Activated CD8-positive, alpha-beta memory T cell treated with anti-CD3 and anti-CD28 coated beads, Interleukin-2, amount 50 U/mL, for 24 hours (primary cell): Measurements from ENCODE around the gene RAPGEF1.

ENCODE experiments used
- DNase-seq: peaks from one replicate; pipeline ENCODE4 v3.0.0-alpha.2; 2020; ENCODE audit errors: extremely low read depth

RAPGEF1 gene

DNA sequence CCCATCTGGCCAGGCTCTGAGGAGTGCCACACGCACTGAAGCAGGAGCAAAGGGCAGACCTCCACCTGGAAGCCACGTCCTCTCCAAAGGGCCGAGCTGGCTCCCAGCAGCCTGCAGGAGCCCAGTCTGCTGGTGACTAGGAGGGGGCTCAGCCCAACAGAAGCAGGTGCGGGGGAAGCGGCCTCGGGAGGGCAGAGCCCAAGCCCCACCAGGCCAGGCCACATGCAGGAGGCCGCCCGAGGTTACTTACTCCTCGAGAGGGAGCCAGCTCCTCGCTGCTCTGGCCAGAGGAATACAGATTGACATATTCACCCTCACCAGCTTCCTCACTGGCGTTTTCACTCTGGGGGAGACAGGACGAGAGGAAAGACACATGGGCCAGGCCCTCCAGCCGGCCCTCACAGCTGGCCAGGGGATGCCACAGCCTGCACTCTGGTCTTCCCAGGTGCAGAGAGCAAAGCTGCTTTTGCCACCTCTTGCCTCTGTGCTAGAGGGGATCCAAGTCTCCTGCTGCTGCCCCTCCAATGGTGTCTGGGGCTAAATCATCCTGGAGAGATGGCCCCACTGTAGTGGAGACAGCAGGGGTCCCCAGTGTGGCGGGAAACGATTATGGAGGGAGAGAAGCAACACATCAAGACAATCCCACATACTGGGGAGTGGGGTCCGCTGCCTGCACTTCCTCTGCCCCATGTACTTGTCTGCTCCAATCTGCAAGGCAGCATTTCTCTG is 136.0 kb downstream of the RAPGEF1 start:
- DNase-seq = no peak

DNA sequence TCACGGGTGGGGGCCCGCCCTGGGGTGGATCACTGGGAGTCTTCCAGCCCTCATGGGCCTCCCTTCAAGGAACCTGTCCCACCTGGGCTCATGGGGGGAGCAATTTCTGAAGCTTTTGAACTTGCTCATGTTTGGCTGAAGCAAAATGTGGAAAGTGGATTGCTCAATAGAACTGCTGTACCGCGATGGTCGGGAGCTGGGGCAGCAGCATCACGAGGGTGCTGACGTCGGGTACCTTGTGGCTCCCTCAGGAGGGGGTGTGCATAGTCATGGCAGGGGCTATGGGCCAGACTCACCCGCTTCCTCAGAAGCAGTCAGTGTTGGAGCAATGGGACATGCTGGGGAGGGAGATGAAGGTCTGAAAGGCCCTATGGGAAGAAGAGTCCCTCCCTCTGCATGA is 136.7 kb downstream of the RAPGEF1 start:
- no peak for DNase-seq

- DNase-seq = no peak
These were observed 138.1 kb downstream of the RAPGEF1 start for GRCh38 chr9:131601683-131602181.

- no peak for DNase-seq
These were observed 141.8 kb downstream of the RAPGEF1 start for GRCh38 chr9:131598121-131598520.

DNA sequence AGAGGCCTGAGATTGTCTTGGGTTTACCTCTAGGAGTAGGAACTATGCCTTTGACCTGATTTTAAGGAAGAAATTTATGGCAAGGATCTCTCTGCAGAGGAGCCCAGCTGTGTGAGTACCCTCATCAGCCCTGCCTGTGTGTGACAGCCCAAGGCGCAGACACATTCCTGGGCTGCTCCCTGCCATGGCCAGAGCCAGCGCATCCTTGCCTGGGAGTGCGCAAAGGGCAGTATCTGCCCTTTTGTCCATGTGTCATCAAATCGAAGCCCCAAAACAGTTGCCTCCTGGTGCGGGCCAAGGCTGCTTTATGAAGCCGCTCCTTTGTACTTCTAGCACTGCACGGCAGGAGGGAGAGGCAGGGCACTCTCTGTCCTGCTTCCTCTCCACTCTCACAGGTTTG is 142.6 kb downstream of the RAPGEF1 start:
- DNase-seq = no peak

DNA sequence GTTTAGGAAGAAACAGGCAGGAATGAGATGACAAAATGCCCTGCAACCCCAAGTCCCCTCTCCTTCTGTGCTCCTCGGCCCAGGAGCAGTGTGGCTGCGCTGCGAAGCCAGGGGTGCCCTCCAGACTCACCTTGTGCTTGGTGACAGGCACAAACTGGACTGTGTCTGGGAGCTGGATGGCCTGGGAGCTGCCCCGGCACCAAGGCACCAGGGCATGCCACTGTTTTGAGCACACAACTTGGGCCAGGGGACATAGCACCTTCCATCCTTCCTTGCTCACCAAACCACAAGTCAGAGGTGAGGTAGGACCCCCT is 143.5 kb downstream of the RAPGEF1 start:
- no peak for DNase-seq

DNA sequence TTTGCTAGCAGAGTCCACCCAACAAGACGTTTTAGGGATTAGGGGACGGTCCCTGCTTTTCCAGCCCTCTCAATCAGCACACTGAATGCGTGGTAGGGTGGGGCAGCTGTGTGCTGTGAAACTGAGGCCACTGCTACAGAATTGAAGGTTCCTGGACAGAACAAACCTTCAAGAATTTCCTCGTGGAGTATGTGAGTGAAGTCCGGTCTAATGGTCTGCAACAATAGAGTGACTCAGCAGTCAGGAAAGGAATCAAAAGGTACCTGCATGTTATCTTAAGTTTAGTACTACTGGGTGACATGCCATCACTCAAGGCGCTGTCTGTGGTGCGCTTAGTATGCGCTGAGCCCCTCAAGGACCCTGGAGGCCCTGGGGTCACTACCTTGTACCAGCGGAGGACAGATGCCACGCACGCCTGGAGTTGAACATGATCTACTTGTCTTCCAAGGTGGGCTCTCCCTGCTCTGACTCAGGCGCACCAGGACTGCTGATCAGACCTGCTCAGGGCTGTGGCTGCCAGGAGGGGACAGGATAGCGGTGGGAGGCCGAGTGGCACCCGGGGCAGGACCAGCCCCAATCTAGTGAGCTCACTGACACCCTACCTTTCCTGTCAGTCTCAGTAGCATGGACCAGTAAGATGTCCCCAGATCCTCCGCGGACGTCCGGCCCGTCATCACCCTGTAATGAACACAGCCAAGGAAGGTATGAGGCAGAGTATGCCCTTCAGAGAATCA is 144.0 kb downstream of the RAPGEF1 start:
- DNase-seq = no peak

- no peak for DNase-seq
These were observed 144.8 kb downstream of the RAPGEF1 start for GRCh38 chr9:131594906-131595665.

GRCh38 chr9:131593936-131594665 is 145.8 kb downstream of the RAPGEF1 start:
- DNase-seq = no peak

- DNase-seq = no peak
These were observed 146.6 kb downstream of the RAPGEF1 start for GRCh38 chr9:131593091-131593820.

DNA sequence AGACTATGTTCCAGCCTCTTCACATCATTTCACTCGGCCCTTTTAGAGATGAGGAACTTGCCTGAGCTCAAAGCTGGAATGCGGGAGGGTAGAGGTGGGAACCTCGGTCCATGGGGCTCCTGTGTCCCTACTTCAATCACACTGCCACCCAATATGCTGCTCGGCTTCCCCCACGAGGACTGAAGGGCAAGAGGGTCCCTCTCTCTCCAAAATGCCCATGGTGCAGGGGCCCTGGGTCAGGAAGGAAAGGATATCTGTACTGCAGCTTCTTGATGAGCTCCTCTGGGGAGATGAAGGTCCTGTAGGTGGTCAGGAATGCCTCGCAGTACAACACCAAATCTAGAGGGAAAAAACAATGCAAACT is 148.0 kb downstream of the RAPGEF1 start:
- no peak for DNase-seq

DNA sequence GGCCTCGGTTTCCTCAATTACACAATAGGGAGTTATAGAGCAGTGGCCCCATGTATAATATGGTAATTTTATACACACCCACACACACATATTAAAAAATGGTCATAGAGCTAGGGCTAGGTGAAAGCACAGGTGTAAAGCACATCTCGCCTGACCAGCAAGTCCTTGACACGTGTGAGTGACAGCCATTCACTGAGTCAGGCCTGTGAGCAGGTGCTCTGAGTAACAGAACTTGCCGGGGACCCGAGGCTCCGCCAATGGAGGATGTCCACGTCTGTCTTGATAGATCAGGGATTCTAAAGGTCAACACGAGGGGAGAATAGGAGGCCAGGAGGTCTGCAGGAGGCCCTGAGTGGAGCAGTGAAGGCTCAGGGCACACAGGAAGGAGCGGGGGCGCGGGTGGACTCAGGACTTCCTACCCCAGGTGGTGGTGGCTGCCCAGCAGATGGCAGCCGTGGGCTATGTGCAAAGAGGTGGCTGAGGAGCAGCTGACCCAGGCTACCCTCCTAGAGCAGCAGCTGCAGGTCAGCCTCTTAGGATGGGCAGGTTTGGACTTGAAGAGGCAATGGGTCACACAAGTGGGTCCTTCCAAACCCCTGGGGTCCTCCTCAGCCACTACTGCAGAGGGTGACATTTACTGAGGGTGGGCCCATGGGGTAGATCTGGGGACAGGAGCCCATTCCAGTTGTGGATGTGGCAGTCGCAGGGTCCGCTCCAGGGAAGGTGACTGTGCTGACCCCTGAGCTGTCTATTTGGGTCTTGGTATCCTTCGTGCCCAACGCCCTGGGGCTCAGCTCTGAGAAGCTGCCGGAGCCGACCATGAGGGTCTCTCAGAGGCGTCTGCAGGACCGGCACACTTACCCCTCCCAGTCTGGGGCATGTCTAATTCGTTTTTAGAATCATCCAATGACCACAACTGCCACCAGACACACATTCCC is 148.7 kb downstream of the RAPGEF1 start:
- DNase-seq = peak; percentile 39

- DNase-seq = no peak
These were observed 149.4 kb downstream of the RAPGEF1 start for GRCh38 chr9:131590449-131590848.

- DNase-seq = no peak
These were observed 149.9 kb downstream of the RAPGEF1 start for GRCh38 chr9:131589993-131590392.

DNA sequence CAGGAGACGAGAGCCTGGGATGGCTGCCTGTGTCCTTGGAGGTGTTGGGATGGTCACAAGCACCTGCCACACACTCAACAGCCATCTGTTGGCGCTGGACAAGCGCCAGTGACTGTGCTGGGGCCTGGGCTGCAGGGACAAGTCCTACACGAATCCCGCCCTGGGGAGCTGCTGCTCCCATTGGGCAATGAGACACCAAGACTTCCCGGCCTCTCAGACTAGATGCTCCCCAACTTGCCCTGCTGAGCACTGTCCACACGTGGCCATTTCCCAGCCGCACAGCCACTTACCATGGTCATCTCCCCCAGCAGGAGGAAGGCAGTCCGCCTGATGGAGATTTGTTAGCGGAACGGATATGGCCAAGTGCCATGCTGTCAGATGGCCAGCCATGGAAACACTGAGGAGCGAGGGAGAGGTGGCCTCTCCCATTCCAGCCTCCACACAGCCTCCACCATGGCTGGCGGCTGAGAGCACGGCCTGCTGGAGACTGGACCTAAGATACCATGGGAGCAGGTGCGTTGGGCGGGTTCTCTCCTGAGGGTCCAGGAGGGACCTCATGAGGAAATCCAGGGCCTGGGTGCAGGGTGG is 150.7 kb downstream of the RAPGEF1 start:
- DNase-seq = no peak

- no peak for DNase-seq
These were observed 151.5 kb downstream of the RAPGEF1 start for GRCh38 chr9:131588396-131588795.

- no peak for DNase-seq
These were observed 152.0 kb downstream of the RAPGEF1 start for GRCh38 chr9:131587906-131588305.

- no peak for DNase-seq
These were observed 152.5 kb downstream of the RAPGEF1 start for GRCh38 chr9:131587331-131587730.

DNA sequence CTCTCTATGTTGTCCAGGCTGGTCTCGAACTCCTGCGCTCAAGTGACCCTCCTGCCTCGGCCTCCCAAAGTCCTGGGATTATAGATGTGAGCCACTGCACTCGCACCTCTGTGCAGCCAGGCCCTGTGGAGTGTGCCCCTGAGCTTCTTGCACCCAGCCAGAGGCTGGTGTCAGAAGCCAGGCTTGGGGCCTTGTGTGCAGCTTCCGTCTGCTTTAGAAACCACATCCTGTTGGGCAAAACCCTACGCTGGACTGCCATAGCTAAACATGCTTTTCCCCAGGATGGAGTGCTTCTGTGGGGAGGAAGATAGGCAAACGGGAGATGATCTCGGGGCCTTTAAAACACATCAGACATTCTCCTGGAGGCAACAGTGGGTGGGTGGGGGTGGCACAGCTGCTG is 154.5 kb downstream of the RAPGEF1 start:
- DNase-seq = no peak

GRCh38 chr9:131584858-131585257 is 155.0 kb downstream of the RAPGEF1 start:
- no peak for DNase-seq
